ENCODE results near the gene DCAF10.

DNA sequence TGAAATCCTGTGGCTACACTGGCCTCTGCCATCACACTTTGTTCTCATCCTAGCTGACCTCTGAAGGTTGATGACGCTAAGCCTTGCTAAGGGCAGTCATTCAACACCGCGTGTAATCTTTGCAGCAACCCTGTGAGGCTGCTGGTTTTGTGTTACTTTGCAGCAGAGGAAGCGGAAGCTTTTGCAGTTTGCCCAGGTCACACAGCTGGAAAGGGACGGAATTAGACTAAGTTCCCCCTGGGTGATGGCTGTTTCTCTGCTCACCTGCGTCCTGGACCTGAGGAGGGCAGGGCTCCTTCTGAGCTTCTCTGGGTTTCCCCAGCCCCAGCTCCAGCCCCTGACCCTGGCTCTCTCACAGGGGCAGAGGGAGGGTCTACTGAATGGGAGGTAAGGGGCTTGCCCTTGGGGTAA is 110.7 kb downstream of the DCAF10 start:
- no peak for TF ChIP-seq EZH2 (IDR thresholded peaks at IDR 0.05; ENCODE audit: low read length)
- TF ChIP-seq, protein P1, sequence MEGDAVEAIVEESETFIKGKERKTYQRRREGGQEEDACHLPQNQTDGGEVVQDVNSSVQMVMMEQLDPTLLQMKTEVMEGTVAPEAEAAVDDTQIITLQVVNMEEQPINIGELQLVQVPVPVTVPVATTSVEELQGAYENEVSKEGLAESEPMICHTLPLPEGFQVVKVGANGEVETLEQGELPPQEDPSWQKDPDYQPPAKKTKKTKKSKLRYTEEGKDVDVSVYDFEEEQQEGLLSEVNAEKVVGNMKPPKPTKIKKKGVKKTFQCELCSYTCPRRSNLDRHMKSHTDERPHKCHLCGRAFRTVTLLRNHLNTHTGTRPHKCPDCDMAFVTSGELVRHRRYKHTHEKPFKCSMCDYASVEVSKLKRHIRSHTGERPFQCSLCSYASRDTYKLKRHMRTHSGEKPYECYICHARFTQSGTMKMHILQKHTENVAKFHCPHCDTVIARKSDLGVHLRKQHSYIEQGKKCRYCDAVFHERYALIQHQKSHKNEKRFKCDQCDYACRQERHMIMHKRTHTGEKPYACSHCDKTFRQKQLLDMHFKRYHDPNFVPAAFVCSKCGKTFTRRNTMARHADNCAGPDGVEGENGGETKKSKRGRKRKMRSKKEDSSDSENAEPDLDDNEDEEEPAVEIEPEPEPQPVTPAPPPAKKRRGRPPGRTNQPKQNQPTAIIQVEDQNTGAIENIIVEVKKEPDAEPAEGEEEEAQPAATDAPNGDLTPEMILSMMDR (optimal IDR thresholded peaks at IDR 0.05 in 1 of 3, IDR thresholded peaks at IDR 0.05 in 1 of 3, conservative IDR thresholded peaks at IDR 0.05 in 1 of 3; ENCODE audit: extremely low read depth in 1 of 3, insufficient read depth in 2 of 3, low read length in 3 of 3) = no peak

All from keratinocyte (primary cell).